Muscle of leg (tissue), 11 donors: ENCODE results near the gene BCAN. TPM values are rescaled to one million over a fixed set of nuclear protein-coding genes. Genes with fewer than 3 reads are reported as not detected.
"Not testable (repeated sequence)": the region's sequence is repeated elsewhere in the genome, so short reads cannot be mapped to it uniquely, and the experiment has no call there.

Experiments used
- DNase-seq: peaks from one replicate; pipeline ENCODE4 v3.0.0; 2013
- H3K27ac ChIP-seq: one replicate; pipeline ENCODE4 v1.5.1; 2013; ENCODE audit warnings: mild to moderate bottlenecking, low read length, control low read depth
- H3K27me3 ChIP-seq: one replicate; pipeline ENCODE4 v1.6.1; 2013; ENCODE audit warnings: low read length; ENCODE audit not compliant: control insufficient read depth, insufficient read depth
- H3K36me3 ChIP-seq: one replicate; pipeline ENCODE4 v1.6.1; 2013; ENCODE audit warnings: low read length; ENCODE audit not compliant: control insufficient read depth, insufficient read depth
- H3K4me1 ChIP-seq: one replicate; pipeline ENCODE4 v1.6.1; 2013; ENCODE audit warnings: low read length; ENCODE audit not compliant: control insufficient read depth, insufficient read depth
- H3K4me3 ChIP-seq: one replicate; pipeline ENCODE4 v1.5.1; 2013; ENCODE audit warnings: low read length, control low read depth
- H3K9me3 ChIP-seq: replicated peaks from 2 replicates; pipeline ENCODE4 v1.6.1; 2013; ENCODE audit warnings: low read depth, low read length; ENCODE audit not compliant: control insufficient read depth
- WGBS: methylation state at CpG from one replicate; pipeline ENCODE4 v1.1.5; 2013; ENCODE audit warnings: missing lambda C conversion rate; ENCODE audit not compliant: insufficient coverage; 5-methylcytosine and 5-hydroxymethylcytosine counted together
- polyA plus RNA-seq, 8 donors: library from polyadenylated mRNA; unstranded; fragments of 120-200 nt; gene quantifications; one replicate each; pipeline versions ENCODE4 v1.2.1 to v1.2.3, GENCODE V29; 2013; ENCODE audit warnings: inconsistent platforms in 1 of 8, low replicate concordance in 1 of 8; ENCODE audit not compliant: insufficient read length in 8 of 8, insufficient read depth in 1 of 8
- total RNA-seq: library from RNA; stranded (reverse); fragments of 120-200 nt; gene quantifications from one replicate; pipeline ENCODE4 v1.2.4, GENCODE V29; 2013

BCAN gene
- total and polyA plus RNA-seq, 9 donors, result 0.58 to 4.8 (median 2.9) TPM

DNA sequence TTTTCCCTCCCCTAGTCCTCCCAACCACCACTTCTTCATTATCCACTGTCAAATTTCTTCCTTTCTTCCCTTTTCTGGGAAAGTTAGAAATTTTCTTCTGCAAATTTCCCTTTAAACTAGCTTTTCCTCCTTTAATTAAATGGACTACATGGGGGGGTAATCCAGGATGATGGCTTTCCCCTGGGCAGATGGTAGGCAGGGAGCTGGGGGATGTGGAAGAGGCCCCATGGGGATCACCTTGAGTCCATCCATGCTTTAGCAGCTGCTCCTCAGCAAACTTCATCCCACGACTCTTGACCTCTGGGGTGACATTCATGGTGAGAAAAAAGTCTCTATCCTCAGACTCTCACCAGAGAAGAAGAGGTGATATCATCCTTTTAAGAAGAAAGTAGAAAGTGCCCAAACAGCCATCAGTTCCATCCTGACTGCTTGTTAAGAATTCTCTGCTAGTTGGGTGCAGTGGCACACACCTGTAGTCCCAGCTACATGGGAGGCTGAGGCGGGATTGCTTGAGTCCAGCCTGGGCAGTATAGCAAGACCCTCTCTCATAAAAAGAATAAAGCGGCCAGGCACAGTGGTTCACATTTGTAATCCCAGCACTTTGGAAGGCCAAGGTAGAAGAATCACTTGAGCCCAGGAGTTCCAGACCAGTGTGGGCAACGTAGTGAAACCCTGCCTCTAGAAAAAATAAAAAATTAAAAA, 43.0 kb upstream of the BCAN start:
- no peak overlapping the region for H3K4me3 ChIP-seq
- H3K27ac ChIP-seq, result no peak overlapping the region
- no peak for DNase-seq
- H3K4me1 ChIP-seq, result peaks cover 15% of the 10 kb centered on the region
- H3K36me3 ChIP-seq, result peaks cover 50% of the 10 kb centered on the region
- no peaks in the 10 kb centered on the region for H3K27me3 ChIP-seq
- H3K9me3 ChIP-seq, result no peaks in the 10 kb centered on the region
- 100% methylated on average over 2 of the region's 4 CpGs for WGBS

- no peak for DNase-seq
- H3K27me3 ChIP-seq, result no peaks in the 10 kb centered on the region
- H3K36me3 ChIP-seq, result peaks cover 42% of the 10 kb centered on the region
- H3K4me1 ChIP-seq, result peaks cover 15% of the 10 kb centered on the region
- H3K4me3 ChIP-seq, result no peak overlapping the region
- H3K27ac ChIP-seq, result no peak overlapping the region
- H3K9me3 ChIP-seq, result no peaks in the 10 kb centered on the region
- no CpG with 5 or more reads among the region's 3 CpGs for WGBS
Observed at GRCh38 chr1:156599811-156600210, 42.1 kb upstream of the BCAN start.

DNA sequence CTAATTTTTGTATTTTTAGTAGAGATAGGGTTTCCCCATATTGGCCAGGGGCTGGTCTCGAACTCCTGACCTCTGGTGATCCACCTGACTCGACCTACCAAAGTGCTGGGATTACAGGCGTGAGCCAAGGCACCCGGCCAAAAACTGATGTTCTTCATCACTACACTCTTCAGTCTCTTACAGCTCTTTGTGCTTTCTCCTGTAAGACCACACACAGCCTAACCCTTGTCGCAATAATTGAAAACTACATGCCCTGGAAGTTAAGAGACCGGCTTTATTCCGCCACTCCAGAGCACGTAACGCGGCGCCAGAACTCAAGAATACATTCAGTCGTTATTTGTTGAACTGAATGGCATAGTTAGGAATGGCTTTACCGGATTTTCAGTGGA, 41.2 kb upstream of the BCAN start:
- Histone ChIP-seq H3K9me3 (no peaks in the 10 kb centered on the region), H3K4me3 (peak overlapping the region; percentile 64), H3K4me1 (peaks cover 15% of the 10 kb centered on the region), H3K36me3 (peaks cover 32% of the 10 kb centered on the region), H3K27me3 (no peaks in the 10 kb centered on the region), H3K27ac (peak overlapping the region; percentile 81)
- WGBS, result 4% methylated on average over 4 of the region's 13 CpGs
- DNase-seq, result no peak

DNA sequence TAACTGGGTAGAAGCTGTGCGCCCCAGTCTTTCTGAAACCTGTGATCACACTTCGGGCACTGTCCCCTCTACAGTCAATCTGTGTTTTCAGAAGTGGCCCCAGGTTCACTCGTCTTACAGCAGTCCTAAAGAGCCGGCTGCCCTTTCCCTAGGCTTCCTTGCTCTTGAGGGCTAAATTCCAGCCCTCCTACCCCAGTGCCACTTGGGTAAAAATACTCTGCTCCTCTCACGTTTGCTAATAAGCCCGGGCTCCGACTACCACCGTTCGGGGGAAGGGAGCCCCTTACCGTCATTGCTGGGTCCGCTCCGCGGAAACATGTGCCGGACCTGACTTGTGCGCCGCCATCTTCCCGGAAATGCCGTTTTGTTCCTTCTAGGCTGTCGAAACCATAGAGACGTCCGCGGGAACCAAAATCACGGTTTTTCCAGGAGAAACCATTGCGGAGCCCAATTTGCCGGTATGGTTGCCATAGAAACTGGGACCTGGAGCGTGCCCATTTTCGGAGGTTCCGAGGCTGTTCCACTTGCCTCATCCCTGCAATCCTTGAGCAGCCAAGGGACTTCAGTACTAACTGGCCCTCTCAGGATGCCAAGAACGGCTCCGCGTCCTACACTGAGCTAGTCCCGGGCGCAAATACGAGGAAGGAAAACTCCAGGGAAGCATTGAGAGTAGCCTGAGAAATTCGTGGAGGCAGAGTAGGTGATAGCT, 40.6 kb upstream of the BCAN start, which contains the start of gene GPATCH4:
GPATCH4 (minus strand) TSS at position 358 of the 709 bp plus-strand sequence.
- Histone ChIP-seq H3K9me3 (no peaks in the 10 kb centered on the region), H3K4me3 (peak within 1 kb of the TSS; percentile 64), H3K36me3 (peaks cover 27% of the 10 kb centered on the region), H3K4me1 (peaks cover 15% of the 10 kb centered on the region), H3K27me3 (no peaks in the 10 kb centered on the region), H3K27ac (peak within 1 kb of the TSS; percentile 81)
- 1% methylated on average over 27 of the region's 35 CpGs for WGBS
- peak; percentile 94 for DNase-seq

DNA sequence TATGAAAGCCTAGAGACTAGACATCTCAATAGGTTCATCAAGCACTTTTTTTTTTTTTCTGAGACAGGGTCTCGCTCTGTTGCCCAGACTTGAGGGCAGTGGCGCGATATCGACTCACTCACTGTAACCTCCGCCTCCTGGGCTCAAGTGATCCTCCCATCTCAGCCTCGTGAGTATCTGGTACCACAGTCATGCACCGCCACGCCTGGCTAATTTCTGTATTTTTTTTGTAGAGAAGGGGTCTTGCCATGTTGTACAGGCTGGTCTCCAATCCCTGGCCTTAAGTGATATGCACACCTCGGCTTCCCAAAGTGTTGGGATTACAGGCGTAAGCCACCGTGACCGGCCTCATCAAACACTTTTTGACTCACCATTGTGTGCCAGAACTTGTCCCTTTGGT, 40.0 kb upstream of the BCAN start:
- Histone ChIP-seq H3K4me1 (peaks cover 15% of the 10 kb centered on the region), H3K4me3 (peak overlapping the region; percentile 64), H3K27me3 (no peaks in the 10 kb centered on the region), H3K36me3 (peaks cover 21% of the 10 kb centered on the region), H3K27ac (peak overlapping the region; percentile 81), H3K9me3 (no peaks in the 10 kb centered on the region)
- no peak for DNase-seq
- 68% methylated on average over 5 of the region's 12 CpGs for WGBS

- no peak for DNase-seq
- H3K27ac ChIP-seq, result no peak overlapping the region
- H3K27me3 ChIP-seq, result no peaks in the 10 kb centered on the region
- peaks cover 14% of the 10 kb centered on the region for H3K36me3 ChIP-seq
- H3K4me3 ChIP-seq, result no peak overlapping the region
- H3K9me3 ChIP-seq, result no peaks in the 10 kb centered on the region
- peaks cover 15% of the 10 kb centered on the region for H3K4me1 ChIP-seq
- WGBS, result 31% methylated on average over 7 of the region's 10 CpGs
Observed at GRCh38 chr1:156602557-156602993, 39.3 kb upstream of the BCAN start.

- H3K9me3 ChIP-seq, H3K4me1 ChIP-seq, H3K27ac ChIP-seq, H3K36me3 ChIP-seq, DNase-seq, H3K4me3 ChIP-seq, H3K27me3 ChIP-seq: not testable (repeated sequence)
- WGBS, result 75% methylated on average over 4 of the region's 4 CpGs
Observed at GRCh38 chr1:156607344-156607743, 34.6 kb upstream of the BCAN start.

DNA sequence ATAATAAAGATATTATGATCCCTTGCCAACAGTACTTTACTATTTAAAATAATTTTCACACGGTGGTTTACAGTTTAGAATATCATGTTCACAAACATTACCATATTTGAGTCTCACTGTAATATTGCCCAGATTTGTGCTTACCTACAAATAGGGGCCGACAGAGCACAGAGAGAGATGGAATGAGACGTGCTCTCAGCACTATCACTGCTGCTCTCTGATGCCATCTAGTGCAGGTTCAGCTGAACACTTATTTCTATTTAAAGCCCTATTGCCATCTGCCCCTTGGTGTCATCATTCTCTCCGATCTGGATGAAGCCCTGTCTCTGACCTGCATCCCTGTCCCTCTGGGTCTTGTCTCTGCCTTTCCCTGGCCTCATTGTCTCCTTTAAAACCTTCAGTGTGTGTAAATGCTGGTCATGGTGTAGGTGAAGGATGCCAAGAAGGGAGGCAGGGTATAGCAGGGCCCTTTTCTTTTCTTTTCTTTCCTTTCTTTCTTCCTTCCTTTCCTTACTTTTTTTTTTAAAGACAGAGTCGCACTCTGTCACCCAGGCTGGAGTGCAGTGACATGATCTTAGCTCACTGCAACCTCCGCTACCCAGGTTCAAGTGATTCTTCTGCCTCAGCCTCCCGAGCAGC, 33.8 kb upstream of the BCAN start:
- Histone ChIP-seq H3K27ac (no peak overlapping the region), H3K9me3 (no peaks in the 10 kb centered on the region), H3K36me3 (no peaks in the 10 kb centered on the region), H3K4me1 (no peaks in the 10 kb centered on the region), H3K4me3 (no peak overlapping the region), H3K27me3 (peaks cover 6% of the 10 kb centered on the region)
- DNase-seq, result peak; percentile 75
- 30% methylated on average over 1 of the region's 7 CpGs for WGBS

DNA sequence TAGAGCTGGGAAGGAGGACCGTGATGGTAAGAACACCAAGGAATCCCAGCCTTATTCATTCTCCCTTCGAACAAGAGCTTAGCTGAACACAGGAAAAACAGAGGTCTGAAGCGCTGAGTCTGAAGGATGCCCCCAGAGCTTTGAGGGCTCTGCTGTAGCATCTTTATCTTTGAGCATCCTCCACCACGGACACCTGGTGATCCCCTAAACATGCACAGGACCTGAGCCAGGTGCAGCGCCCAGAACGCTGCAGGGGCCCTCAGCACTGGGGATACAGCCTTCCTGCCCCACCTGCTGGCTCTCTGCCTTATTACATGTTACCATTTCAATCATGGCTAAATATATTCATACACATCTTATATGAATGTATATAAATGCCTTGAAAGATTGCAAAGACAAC, 32.9 kb upstream of the BCAN start:
- H3K4me3 ChIP-seq, result no peak overlapping the region
- WGBS, result 29% methylated on average over 6 of the region's 6 CpGs
- no peak for DNase-seq
- H3K9me3 ChIP-seq, result no peaks in the 10 kb centered on the region
- no peaks in the 10 kb centered on the region for H3K36me3 ChIP-seq
- H3K27me3 ChIP-seq, result peaks cover 6% of the 10 kb centered on the region
- no peak overlapping the region for H3K27ac ChIP-seq
- H3K4me1 ChIP-seq, result no peaks in the 10 kb centered on the region

DNA sequence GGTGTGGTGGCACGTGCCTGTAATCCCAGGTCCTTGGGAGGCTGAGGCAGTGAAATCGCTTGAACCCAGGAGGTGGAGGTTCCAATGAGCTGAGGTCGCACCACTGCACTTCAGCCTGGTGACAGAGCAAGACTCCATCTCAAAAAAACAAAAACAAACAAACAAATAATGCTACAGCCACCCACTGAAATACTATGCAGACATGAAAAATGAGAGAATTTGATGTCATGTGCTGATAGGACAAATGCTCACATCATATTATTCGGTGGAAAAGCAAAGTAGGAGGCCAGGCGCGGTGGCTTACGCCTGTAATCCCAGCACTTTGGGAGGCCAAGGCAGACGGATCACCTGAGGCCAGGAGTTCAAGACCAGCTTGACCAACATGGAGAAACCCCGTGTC, 31.8 kb upstream of the BCAN start:
- not testable (repeated sequence) for H3K36me3 ChIP-seq, H3K9me3 ChIP-seq, DNase-seq, H3K4me1 ChIP-seq, H3K4me3 ChIP-seq, H3K27ac ChIP-seq, H3K27me3 ChIP-seq
- 92% methylated on average over 5 of the region's 9 CpGs for WGBS
